Stimulated activated naive B cell treated with anti-CD40 and anti-IgM and Interleukin-4, amounts not matched to agents 10 μg/mL and 1 μg/mL and 100 μg/mL, for 72 hours (primary cell): ENCODE data around the gene OR6Y1.
A peak's percentile ranks its signal among the peaks of the same experiment; 100 is the strongest.

Experiments
- ATAC-seq, 2 donors: fragments of 150-1000 bp; cut with Tn5 transposase; replicated peaks; 2 replicates each; pipeline ENCODE4 v1.10.0; 2021; ENCODE audit warnings: moderate library complexity in 1 of 2
- DNase-seq: peaks from one replicate; pipeline ENCODE4 v3.0.0; 2021
- H3K27ac Mint-ChIP-seq: one replicate; pipeline ENCODE4 v1.8.0; 2022; ENCODE audit warnings: mild to moderate bottlenecking, mixed read lengths
- H3K27me3 Mint-ChIP-seq, 2 donors: one replicate each; pipeline ENCODE4 v1.8.0; 2022; ENCODE audit warnings: mixed read lengths in 2 of 2
- H3K36me3 Mint-ChIP-seq, 2 donors: one replicate each; pipeline ENCODE4 v1.8.0; 2022; ENCODE audit warnings: mixed read lengths in 2 of 2, mild to moderate bottlenecking in 1 of 2
- H3K4me1 Mint-ChIP-seq, 2 donors: one replicate each; pipeline ENCODE4 v1.8.0; 2022; ENCODE audit warnings: mixed read lengths in 2 of 2, mild to moderate bottlenecking in 1 of 2
- H3K4me3 Mint-ChIP-seq, 2 donors: one replicate each; pipeline ENCODE4 v1.8.0; 2022; ENCODE audit warnings: mild to moderate bottlenecking in 2 of 2, mixed read lengths in 2 of 2, moderate library complexity in 1 of 2
- H3K9me3 Mint-ChIP-seq, 2 donors: one replicate each; pipeline ENCODE4 v1.8.0; 2022; ENCODE audit warnings: mixed read lengths in 2 of 2, mild to moderate bottlenecking in 1 of 2

Gene OR6Y1

GRCh38 chr1:158527190-158527815 lies 26.9 kb downstream of the OR6Y1 start:
- Mint-ChIP-seq H3K36me3 (peaks cover 3 to 9% of the 10 kb centered on the region in 2 donors), H3K9me3 (peaks cover 16 to 25% of the 10 kb centered on the region in 2 donors), H3K4me3 (no peak overlapping the region), H3K27ac (no peak overlapping the region), H3K4me1 (no peaks in the 10 kb centered on the region), H3K27me3 (peaks cover 45 to 73% of the 10 kb centered on the region in 2 donors)
- no peak for DNase-seq
- ATAC-seq = no peak

GRCh38 chr1:158521666-158522058 lies 32.5 kb downstream of the OR6Y1 start:
- Mint-ChIP-seq H3K4me3 (no peak overlapping the region), H3K36me3 (peaks cover 0 to 1% of the 10 kb centered on the region in 2 donors), H3K4me1 (no peaks in the 10 kb centered on the region), H3K9me3 (peaks cover 0 to 10% of the 10 kb centered on the region in 2 donors), H3K27me3 (peaks cover 27 to 40% of the 10 kb centered on the region in 2 donors), H3K27ac (no peak overlapping the region)
- ATAC-seq (no peak), DNase-seq (no peak)

GRCh38 chr1:158520955-158521665 lies 33.1 kb downstream of the OR6Y1 start:
- DNase-seq (no peak), ATAC-seq (no peak)
- peaks cover 27 to 34% of the 10 kb centered on the region in 2 donors for H3K27me3 Mint-ChIP-seq
- no peaks in the 10 kb centered on the region for H3K36me3 Mint-ChIP-seq
- H3K9me3 Mint-ChIP-seq = peaks cover 0 to 5% of the 10 kb centered on the region in 2 donors
- no peak overlapping the region for H3K27ac Mint-ChIP-seq
- H3K4me3 Mint-ChIP-seq = no peak overlapping the region
- H3K4me1 Mint-ChIP-seq = no peaks in the 10 kb centered on the region

- Mint-ChIP-seq H3K27me3 (peaks cover 28% of the 10 kb centered on the region in 2 donors), H3K4me3 (no peak overlapping the region), H3K9me3 (peaks cover 0 to 3% of the 10 kb centered on the region in 2 donors), H3K36me3 (no peaks in the 10 kb centered on the region), H3K4me1 (no peaks in the 10 kb centered on the region), H3K27ac (no peak overlapping the region)
- no peak for DNase-seq
- no peak for ATAC-seq
Measured at GRCh38 chr1:158520021-158520420, 34.2 kb downstream of the OR6Y1 start.

- Mint-ChIP-seq H3K36me3 (no peaks in the 10 kb centered on the region), H3K4me3 (no peak overlapping the region), H3K27me3 (peaks cover 14 to 18% of the 10 kb centered on the region in 2 donors), H3K27ac (no peak overlapping the region), H3K4me1 (no peaks in the 10 kb centered on the region), H3K9me3 (no peaks in the 10 kb centered on the region)
- no peak for ATAC-seq
- no peak for DNase-seq
Measured at GRCh38 chr1:158516966-158517365, 37.2 kb downstream of the OR6Y1 start.

GRCh38 chr1:158509471-158510156 lies 44.6 kb downstream of the OR6Y1 start:
- H3K27me3 Mint-ChIP-seq = peaks cover 9 to 18% of the 10 kb centered on the region in 2 donors
- no peaks in the 10 kb centered on the region for H3K9me3 Mint-ChIP-seq
- no peak for ATAC-seq
- DNase-seq = no peak
- H3K27ac Mint-ChIP-seq = no peak overlapping the region
- no peak overlapping the region for H3K4me3 Mint-ChIP-seq
- peaks cover 2 to 10% of the 10 kb centered on the region in 2 donors for H3K4me1 Mint-ChIP-seq
- no peaks in the 10 kb centered on the region for H3K36me3 Mint-ChIP-seq

GRCh38 chr1:158507511-158507910 lies 46.7 kb downstream of the OR6Y1 start:
- H3K9me3 Mint-ChIP-seq = peaks cover 0 to 2% of the 10 kb centered on the region in 2 donors
- peaks cover 2 to 3% of the 10 kb centered on the region in 2 donors for H3K36me3 Mint-ChIP-seq
- no peak overlapping the region for H3K27ac Mint-ChIP-seq
- DNase-seq (no peak), ATAC-seq (no peak)
- H3K4me1 Mint-ChIP-seq = peaks cover 2 to 10% of the 10 kb centered on the region in 2 donors
- H3K4me3 Mint-ChIP-seq = no peak overlapping the region
- H3K27me3 Mint-ChIP-seq = peaks cover 7 to 12% of the 10 kb centered on the region in 2 donors

GRCh38 chr1:158506369-158506987 lies 47.7 kb downstream of the OR6Y1 start:
- no peak overlapping the region for H3K4me3 Mint-ChIP-seq

GRCh38 chr1:158496374-158496773 lies 57.8 kb downstream of the OR6Y1 start:
- peaks cover 0 to 3% of the 10 kb centered on the region in 2 donors for H3K4me1 Mint-ChIP-seq
- no peak for DNase-seq
- H3K4me3 Mint-ChIP-seq = no peak overlapping the region
- peak in 1 of 2 donors; percentile 43 for ATAC-seq
- H3K27ac Mint-ChIP-seq = no peak overlapping the region
- H3K9me3 Mint-ChIP-seq = no peaks in the 10 kb centered on the region
- no peaks in the 10 kb centered on the region for H3K36me3 Mint-ChIP-seq
- H3K27me3 Mint-ChIP-seq = peaks cover 9 to 13% of the 10 kb centered on the region in 2 donors

More at GRCh38 chr1:158506369-158506987, 47.7 kb downstream of the OR6Y1 start:
- peaks cover 6 to 8% of the 10 kb centered on the region in 2 donors for H3K36me3 Mint-ChIP-seq
- H3K27ac Mint-ChIP-seq = no peak overlapping the region
- ATAC-seq (peak; percentile 68 to 74), DNase-seq (peak; percentile 31)
- peaks cover 7 to 12% of the 10 kb centered on the region in 2 donors for H3K27me3 Mint-ChIP-seq
- H3K9me3 Mint-ChIP-seq = peaks cover 0 to 6% of the 10 kb centered on the region in 2 donors
- H3K4me1 Mint-ChIP-seq = peaks cover 2 to 10% of the 10 kb centered on the region in 2 donors

GRCh38 chr1:158494796-158495195 lies 59.4 kb downstream of the OR6Y1 start:
- H3K4me1 Mint-ChIP-seq = peaks cover 0 to 3% of the 10 kb centered on the region in 2 donors
- ATAC-seq = no peak
- peaks cover 0 to 2% of the 10 kb centered on the region in 2 donors for H3K27me3 Mint-ChIP-seq
- no peaks in the 10 kb centered on the region for H3K36me3 Mint-ChIP-seq
- no peaks in the 10 kb centered on the region for H3K9me3 Mint-ChIP-seq
- no peak for DNase-seq
- no peak overlapping the region for H3K4me3 Mint-ChIP-seq
- H3K27ac Mint-ChIP-seq = no peak overlapping the region
